ENCODE measurements around the gene LPAR2.
A peak's percentile ranks its signal among the peaks of the same experiment; 100 is the strongest.
"Not testable (repeated sequence)": the region's sequence is repeated elsewhere in the genome, so short reads cannot be mapped to it uniquely, and the experiment has no call there.

The LPAR2 gene

DNA sequence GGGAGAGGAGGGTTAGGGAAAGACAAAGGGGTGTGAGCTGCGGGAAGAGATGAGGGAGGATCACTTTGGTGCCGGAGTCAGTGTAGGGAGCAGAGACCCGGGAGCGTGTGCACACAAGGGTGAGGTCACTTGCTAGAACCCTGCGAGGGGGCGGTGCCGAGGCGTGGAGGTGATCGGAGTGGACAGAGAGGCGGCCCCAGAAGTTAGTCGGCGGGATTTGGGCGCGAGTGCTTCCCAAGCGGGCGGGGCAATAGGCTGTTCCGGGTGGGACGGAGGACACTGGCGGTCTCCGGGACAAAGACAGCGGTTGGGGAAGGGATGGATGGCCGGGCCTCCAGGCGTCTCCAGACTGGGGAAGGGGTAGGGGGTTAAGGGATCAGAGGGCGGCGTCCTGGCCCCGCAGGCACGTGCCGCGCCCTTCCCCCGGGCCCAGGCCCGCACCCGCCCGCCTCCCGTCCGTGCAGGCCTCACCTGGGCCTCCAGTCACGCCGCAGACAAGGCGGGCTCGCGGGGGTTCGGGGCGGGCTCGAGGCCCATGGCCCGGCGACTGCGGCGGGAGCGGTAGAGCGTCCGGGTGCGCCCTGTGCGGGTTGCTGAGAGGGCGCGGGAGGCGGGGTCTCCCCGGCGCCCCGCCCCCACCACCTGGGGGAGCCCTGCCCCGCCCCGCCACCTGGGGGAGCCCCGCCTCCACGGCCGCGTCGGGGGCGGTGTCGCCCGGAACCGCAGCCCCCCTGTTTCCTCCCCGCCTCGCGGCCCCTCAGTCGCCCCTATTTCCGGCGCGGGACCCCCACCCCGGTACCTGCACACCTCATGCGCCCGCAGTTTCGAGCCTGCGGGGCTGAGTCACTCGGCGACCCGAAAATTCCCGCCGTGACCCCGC is at the start of gene LPAR2:
TSS of gene LPAR2 (minus strand) at position 600 of the 880 bp plus-strand sequence. CDS start 945 bp downstream, outside the sequence.
- DNase-seq (ENCODE audit: low read depth in 2 of 2, low spot score in 1 of 2), result peak; percentile 49 to 58

DNA sequence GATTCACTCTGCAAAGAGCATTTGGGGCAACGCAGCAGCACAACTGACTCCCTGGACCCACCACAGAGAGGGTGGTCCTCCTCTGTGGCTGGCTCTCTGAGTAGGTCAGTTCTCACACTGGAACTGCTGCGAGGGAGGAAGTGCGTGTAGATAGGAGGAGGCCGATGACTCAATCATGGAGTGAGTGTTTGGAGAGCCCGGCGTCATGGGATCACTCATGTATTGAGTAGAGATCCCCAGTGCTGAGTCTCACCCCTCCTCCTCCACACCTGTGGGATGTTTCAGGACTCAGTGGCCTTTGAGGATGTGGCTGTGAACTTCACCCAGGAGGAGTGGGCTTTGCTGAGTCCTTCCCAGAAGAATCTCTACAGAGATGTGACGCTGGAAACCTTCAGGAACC is 49.6 kb upstream of the LPAR2 start:
- no peak for DNase-seq (ENCODE audit: low read depth in 2 of 2, low spot score in 1 of 2)

DNA sequence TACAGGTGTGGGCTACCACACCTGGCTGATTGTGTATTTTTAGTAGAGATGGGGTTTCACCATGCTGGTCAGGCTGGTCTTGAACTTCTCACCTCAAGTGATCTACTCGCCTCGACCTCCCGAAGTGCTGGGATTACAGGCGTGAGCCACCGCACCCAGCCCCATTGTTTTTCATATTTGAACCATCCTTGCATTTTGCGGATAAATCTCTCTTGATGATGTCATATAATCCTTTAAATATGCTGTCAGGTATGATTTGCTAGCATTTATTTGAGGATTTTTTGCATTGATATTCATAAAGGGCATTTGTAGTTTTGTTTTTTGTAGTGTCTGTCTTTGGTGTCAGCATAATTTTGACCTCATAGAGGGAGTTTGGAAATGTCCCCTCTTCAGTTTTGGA is 46.3 kb upstream of the LPAR2 start:
- no peak for DNase-seq (ENCODE audit: low read depth in 2 of 2, low spot score in 1 of 2)

DNA sequence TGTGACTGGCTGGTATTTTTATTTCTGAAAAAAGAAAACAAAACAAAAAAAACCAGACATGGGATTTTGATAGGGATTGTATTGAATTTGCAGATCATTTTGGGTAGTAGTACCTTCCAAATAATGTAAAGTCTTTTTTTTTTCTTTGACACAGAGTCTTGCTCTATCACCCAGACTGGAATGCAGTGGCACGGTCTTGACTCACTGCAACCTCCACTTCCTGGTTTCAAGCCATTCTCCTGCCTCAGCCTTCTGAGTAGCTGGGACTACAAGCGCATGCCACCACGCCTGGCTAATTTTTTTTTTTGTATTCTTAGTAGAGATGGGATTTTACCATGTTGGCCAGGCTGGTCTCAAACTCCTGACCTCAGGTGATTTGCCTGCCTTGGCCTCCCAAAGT is 44.8 kb upstream of the LPAR2 start:
- no peak for DNase-seq (ENCODE audit: low read depth in 2 of 2, low spot score in 1 of 2)

DNA sequence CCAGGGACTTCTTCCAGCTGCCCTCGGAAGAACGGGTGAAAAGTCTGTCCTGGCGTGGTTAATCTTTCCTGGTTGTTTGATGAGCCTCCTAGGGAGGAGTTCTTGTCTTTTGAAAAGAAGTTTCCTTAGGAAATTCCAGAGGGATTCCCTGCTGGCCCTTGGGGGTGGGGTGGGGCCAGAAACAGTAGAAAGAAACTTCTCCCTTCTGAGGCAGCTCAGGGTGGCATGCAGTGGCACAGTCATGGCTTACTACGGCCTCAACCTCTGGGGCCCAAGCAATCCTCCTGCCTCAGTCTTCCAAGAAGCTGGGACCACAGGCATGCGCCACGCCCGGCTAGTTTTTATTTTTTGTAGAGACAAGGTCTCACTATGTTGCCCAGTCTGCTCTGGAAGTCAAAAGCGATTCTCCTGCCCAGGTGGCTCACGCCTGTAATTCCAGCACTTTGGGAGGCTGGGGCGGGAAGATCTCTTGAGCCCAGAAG is 42.1 kb upstream of the LPAR2 start:
- DNase-seq (ENCODE audit: low read depth in 2 of 2, low spot score in 1 of 2), result no peak

DNA sequence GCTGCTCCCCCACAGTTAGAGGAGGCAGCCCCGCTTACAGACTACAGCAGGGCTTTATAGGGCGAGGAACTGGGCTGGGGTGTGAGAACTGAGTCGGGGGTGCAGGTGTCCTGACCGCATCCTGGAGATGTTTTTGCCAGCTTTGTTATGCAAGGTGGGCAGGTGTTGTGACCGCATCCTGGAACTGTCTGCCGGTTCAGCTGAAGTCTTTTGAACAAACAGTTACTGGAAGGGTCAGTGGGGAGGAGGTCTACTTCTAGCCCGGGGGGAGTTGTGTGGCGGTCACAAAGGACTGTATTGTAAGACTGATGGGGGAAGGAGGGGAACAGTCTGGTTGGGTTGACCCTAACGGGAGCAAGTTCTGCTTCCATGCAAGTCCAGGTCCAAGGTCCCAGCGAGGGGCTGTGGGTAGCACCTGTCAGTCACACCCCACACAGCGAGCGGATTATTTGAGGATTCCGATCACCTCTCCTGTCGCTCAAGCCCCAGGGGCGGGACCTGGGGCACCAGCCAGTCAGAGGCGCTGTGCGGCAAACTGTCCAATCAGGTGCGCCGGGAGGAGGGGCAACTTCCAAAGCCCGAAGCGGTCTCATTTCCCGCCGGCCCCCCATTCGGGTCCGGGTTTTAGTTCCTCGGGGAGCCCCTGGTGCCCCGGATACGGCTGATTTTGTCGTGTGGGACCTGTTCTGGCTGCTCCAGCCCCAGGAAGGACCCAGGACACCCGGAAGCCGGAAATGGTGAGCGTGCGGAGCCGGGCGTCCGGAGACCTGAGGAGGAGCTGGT is 40.4 kb upstream of the LPAR2 start, which contains the start of gene ZNF101:
TSS of gene ZNF101 (plus strand) at position 610 of the 783 bp plus-strand sequence. CDS start at position 735, 125 bp downstream.
- DNase-seq (ENCODE audit: low read depth in 2 of 2, low spot score in 1 of 2), result peak; percentile 77 to 88

DNA sequence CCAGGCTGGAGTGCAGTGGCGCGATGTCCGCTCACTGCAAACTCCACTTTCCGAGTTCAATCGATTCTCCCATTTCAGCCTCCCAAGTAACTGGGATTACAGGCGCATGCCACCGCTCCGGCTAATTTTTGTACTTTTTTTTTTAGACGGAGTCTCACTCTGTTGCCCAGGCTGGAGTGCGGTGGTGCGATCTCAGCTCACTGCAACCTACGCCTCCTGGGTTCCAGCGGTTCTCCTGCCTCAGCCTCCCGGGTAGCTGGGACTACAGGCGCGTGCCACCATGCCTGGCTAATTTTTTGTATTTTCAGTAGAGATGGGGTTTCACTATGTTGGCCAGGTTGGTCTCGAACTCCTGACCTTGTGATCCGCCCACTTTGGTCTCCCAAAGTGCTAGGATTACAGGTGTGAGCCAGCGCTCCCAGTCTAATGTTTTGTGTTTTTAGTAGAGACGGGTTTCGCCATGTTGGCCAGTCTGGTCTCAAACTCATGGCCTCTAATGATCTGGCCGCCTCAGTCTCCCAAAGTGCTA is 37.5 kb upstream of the LPAR2 start:
- not testable (repeated sequence) for DNase-seq (ENCODE audit: low read depth in 2 of 2, low spot score in 1 of 2)

DNA sequence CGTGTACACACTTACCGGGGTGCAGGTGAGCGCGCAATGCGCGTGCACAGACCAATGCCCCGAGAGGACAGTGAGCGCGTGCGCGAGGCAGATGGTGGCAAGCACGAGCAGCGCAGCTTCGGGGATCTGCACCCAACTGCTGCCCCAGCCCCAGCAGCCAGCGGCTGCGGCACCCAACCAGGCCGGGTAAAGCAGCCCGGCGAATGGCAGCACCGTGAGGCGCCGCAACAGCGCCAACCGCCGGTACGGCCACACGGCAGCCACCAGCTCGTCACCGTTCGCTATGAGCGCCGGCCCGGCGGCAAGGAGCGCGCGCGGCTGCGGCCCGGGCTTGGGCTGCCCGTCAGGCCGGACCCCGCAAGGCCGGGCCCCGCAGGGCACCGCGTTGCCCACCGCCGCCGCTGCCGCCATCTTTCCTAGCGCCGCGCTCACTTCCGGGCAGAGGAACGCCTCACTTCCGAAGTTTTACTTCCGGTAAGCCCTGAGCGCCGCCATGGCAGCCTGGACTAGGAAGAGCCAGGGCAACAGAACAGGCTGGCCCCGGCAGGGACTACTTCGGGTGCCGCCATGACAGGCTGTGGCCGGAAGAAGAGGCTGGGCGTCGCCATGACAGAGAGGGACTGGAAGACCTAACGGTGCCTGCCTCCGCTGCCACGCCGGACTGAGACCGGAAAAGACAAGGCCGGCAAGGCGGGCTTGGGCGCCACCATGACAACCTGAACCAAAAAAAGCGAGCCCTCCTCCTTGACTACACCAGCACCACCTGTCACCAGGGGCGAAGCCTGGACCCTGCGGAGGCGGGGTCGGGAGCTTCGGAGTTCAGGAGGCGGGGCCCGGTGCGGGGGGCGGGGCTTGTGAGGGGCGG is 35.5 kb upstream of the LPAR2 start, which contains the start of gene ATP13A1:
TSS of gene ATP13A1 (minus strand) at position 421 of the 865 bp plus-strand sequence. CDS start at position 411, 10 bp downstream.
- DNase-seq (ENCODE audit: low read depth in 2 of 2, low spot score in 1 of 2), result peak; percentile 88 to 90

DNA sequence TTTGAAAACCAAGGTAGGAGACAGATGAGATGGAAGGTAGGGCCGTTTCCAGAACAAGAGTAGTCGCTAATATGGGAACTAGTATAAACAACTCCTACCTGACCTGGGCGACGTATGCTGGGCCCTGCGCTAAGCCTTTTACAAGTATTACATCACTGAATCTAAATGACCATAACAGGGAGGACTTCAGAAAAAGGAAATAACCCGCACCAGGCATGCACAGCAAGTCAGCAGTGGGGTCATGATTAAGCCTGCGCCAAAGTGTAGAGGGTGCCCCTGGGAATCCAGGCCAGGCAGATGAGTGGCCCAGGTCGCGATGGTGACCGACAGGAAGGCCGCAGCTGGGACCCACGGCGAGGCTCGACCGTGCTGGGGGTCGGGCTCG is 34.8 kb upstream of the LPAR2 start:
- DNase-seq (ENCODE audit: low read depth in 2 of 2, low spot score in 1 of 2), result no peak

DNA sequence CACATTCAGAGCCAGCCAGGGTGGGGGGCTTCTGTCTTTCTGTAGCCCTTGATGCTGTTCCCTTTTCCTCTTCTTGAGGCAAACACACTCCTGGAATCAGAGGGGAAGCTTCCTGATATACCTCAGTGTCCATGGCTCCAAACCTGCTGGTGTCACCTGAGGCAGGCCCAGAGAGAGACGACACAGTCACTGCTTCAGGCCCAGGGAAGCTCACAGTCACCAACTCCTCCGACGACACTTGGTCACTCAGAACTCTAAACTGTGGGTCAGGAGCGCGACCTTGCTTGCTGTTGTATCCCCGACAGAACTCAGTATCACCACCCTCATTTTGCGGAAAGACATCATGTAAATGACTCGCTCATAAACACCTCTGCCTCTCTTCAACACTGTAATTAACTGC is 34.3 kb upstream of the LPAR2 start:
- no peak for DNase-seq (ENCODE audit: low read depth in 2 of 2, low spot score in 1 of 2)

DNA sequence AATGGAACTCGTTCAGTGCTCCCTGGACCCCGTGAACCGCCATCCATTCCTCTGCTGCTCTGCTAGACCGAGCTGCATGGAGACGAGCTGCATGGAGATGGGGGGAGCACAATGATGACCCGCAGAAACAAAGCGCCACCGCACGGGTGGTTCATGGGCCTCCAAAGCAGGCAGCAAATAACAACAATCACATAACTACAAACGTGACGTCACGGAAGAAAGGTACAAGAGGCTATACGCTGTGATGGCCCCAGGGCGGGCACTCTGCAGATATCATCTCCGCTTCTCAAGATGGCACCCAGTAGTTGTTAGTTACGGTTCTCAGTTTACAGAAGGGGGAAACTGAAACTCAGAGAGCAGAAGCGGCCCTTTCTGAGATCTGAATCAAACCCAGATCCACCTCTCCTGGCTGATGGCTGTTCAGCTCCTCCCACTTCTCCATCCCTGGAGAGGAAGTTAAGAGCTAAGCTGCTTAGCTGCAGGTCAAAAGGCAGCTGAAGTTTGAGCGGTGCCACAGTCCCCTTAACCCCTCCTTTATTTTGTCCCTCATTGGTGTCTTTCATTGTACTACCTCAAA is 33.7 kb upstream of the LPAR2 start:
- no peak for DNase-seq (ENCODE audit: low read depth in 2 of 2, low spot score in 1 of 2)

DNA sequence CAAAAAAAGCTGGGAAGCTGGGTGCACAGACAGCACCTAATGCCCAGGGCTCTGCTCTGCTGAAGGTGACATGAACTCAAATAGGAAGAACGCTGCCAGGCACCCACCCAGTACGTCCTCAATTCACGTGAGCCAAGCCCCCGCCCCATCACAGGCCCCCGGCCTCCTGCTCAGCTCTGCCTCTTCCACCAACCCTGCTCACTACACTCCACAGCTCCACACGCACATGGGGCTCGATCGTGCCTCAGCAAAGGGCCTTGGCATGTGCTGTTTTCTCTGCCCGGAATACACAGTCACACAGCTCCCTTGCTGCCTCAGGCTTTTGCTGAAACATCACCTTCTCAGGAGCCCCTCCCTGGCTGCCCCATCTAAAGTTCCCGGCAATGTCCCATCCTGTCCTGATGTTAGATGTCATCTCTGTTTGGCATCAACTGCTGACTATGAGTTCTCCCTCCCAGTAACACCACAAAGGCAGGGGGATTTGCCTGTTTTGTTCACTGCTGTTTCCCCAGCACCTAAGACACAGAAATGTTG is 33.2 kb upstream of the LPAR2 start:
- DNase-seq (ENCODE audit: low read depth in 2 of 2, low spot score in 1 of 2), result no peak

DNA sequence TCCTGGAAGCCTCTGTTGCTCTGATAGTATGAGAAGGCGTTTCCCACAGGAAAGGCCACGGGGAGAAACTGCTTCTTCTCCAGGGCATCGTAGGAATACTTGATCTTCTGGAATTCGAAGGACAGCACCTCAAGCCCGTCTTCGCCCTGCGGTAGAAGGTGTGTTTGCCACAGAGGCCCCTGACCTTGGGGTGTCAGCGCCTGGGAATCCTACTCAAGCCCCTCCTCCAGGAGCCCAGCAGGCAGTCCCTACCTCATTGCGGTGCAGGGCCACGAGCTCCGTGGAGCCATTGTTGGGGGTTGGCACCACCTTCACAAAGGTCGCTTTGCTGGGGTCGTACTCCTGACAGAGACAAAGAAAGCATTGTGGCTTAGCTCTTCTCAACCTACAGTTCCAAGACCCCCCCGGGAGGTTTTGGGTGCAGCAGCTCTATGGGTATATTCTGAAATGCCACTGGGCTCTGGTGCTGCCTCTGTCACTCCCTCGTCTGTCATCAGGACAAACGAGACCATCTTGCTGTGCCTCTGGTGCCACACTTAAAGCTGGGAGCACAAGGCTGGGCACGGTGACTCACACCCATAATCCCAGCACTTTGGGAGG is 31.7 kb upstream of the LPAR2 start:
- no peak for DNase-seq (ENCODE audit: low read depth in 2 of 2, low spot score in 1 of 2)

DNA sequence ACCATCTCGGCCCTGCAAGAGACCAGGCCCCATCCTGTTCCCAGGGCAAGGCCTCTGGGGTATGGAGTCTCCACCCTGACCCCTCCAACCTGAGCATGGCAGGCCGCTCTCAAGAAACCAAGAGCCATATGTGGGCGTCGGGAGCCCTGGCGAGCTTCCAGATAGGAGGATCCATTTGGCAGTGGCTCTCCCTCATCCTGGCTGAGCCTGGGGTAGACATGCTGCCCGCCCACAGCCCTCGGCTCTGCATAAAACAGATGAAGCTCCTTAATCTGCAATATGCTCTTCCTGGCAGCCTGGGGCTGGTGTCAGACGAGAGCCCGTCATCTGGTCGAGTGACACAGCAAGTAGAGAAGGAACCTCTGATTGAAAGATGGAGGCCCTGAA is 29.4 kb upstream of the LPAR2 start:
- no peak for DNase-seq (ENCODE audit: low read depth in 2 of 2, low spot score in 1 of 2)

DNA sequence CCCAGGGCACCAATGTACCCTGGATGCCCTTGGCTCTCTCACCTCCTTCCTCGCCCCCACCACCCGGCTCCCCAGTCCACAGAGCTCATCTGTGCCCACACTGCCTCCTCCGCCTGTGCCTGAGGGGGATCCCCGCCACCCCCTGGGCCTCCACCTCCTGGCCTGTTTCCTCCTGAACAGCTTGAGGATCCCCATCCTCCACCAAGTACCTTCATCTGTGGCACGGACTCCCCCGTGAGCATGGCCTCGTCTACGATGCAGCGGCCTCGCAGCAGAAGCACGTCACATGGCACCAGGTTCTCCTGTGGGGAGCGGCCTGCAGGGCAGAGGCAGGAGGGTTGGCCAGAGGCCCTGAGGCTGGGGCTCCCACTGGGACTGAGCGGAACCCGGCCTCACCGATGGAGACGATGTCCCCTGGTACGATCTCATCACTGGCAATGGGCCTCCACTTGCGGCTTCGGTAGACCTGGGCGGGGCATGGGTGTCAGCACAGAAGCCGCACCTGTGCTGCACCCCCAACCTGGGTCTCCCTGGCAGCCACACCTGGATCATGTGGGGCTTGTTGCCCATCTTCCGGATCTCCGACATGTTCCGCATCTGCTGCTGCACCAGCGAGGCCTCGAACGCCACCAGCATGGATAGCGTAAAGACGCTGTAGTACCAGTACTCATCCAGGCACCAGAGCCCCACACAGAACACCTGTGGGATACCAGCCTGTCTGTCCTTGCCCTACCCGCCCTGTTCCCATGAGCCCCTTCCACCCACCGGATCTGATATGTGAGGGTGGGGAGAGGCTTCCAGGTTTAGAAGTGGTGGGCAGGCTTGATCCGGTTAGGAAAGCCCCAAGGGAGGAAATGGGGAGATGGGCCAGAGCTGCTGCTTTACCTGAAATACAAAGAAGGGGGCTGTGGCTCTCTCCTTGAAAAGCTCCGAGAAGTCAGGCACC is 28.7 kb upstream of the LPAR2 start:
- DNase-seq (ENCODE audit: low read depth in 2 of 2, low spot score in 1 of 2), result no peak

DNA sequence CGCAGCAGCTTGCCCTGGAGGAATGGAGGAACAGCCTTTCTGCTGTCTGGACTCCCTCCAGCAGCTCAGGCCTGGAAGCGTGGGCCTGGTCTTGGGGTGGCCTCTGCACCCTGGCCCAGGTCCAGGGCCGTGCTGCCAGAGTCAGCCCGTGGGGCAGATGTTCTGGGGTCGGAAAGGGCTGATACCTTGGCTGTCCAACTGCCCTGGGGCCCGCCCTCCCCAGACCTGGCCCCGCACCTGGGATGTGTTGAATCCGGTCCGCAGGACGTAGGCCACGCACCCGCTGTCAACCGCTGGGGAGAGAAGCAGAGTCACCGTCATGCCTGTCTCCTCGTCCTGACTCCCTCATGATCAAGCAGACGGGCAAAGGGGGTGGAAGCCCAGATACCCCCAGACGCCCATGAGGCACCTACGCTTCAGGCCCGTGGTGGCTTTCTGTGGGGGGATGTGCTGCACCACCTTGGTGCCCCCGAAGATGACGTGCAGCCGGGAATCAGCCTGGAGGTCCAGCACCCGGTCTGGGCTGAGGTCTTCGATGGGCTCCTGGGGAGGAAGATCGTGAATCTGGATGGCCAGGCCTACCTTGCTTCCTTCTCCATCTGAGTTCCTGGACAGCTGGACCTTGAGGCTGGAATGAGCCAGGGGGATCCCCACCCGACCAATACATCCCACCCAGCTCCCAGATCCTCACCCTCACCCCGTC is 27.8 kb upstream of the LPAR2 start:
- DNase-seq (ENCODE audit: low read depth in 2 of 2, low spot score in 1 of 2), result no peak

DNA sequence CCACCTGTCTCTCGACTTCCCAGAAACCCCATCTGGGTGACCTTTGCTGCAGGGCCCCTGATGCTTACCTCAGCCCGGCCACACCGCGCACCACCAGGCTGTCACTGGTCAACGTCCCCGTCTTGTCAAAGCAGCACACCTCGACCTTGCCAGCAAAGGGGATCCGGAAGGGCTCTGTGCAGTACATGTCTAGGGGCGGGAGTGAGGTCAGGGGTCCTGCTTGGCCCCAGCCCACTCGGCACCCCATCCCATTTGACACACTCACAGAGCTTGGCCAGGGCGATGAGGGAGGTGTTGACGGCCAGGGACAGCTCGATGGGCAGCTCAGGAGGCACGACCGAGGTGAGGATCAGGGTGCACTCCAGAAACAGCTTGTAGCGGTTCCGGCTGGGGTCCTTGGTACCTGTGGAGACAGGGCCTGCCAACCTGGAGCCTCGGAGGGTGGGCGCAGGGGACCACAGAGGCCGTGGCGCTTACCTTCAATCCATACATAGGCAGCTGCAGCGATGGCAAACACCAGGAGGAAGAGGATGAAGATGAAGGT is 27.1 kb upstream of the LPAR2 start:
- DNase-seq (ENCODE audit: low read depth in 2 of 2, low spot score in 1 of 2), result no peak

DNA sequence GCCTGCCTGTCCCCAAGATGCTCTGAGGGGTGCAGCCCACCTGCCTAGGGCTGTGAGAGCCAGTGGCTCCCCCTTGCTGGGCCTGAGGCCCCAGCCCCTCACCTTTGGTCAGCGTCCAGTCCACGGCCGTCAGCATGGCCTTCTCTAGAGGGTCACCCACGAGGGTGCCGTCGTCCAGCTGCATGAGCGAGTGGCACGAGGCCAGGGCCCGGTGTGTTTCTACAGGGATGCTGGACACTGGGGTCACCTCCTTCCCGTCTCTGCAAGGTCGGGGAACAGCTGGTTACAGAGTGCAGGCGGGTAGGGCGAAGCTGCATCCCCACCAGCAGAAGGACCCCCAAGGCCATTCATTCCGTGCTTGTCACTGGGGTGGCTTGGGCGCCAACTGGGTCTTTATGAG is 26.4 kb upstream of the LPAR2 start:
- DNase-seq (ENCODE audit: low read depth in 2 of 2, low spot score in 1 of 2), result no peak

All from stimulated activated CD8-positive, alpha-beta memory T cell treated with anti-CD3 and anti-CD28 coated beads, Interleukin-4, amount 100 ng/mL, for 1 hour (primary cell).